Measurements from ENCODE around the gene ENGASE. TPM values are rescaled to one million over a fixed set of nuclear protein-coding genes. Genes with fewer than 3 reads are reported as not detected.
A peak's percentile ranks its signal among the peaks of the same experiment; 100 is the strongest.

Gene ENGASE
- total RNA-seq, 1 experiment from 2014 or later, result 4.3 TPM

DNA sequence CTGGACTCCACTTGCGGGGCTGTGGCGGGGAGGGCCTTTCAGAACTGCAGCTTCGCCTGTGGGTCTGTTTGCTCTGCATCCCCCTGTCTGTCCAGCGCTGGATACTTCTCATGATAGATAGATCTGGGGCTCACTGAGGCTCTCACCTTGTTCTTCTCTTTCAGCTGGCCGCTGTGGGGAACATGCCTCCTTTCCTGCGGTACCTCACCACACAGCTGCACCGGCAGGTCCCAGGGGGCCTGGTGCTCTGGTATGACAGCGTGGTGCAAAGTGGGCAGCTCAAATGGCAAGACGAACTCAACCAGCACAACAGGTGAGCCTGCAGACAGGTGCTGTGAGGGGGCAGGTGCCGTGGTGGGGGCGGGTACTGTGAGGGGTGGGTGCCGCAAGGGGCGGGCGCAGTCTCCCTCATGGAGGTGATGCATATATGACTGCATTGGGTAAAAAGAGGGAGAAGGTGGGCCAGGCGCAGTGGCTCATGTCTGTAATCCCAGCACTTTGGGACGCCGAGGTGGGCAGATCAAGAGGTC is 6.2 kb downstream of the ENGASE start:
- DNase-seq (ENCODE audit: low spot score), result no peak

DNA sequence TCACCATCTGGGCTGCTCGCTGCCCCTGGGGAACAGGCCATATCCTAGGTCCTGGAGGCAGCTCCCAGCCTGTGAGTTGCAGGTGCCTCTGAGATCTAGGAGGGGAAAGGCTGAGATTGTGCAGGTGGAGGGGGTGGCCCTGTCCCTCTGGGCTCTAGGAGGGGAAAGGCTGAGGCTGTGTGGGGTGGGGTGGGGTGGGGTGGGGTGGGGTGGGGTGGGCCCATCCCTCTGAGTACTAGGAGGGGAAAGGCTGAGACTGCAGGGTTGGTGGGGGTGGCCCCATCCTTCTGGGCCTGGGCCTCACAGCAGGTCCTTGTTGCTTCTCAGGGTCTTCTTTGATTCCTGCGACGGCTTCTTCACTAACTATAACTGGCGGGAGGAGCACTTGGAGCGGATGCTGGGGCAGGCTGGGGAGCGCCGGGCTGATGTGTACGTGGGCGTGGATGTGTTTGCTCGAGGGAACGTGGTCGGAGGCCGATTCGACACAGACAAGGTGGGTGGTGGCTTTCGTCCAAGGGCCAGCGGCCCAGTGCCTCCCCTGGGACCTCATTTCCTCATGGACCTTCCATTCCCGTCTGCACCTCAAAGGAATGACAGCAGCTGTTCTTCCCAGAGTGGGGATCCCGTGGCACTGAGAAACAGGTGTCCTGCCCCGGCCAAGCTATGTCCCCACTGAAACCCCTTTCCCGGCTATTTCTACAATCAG is 7.1 kb downstream of the ENGASE start:
- DNase-seq (ENCODE audit: low spot score), result no peak

GRCh38 chr17:79082311-79083190 is 7.9 kb downstream of the ENGASE start:
- no peak for DNase-seq (ENCODE audit: low spot score)

DNA sequence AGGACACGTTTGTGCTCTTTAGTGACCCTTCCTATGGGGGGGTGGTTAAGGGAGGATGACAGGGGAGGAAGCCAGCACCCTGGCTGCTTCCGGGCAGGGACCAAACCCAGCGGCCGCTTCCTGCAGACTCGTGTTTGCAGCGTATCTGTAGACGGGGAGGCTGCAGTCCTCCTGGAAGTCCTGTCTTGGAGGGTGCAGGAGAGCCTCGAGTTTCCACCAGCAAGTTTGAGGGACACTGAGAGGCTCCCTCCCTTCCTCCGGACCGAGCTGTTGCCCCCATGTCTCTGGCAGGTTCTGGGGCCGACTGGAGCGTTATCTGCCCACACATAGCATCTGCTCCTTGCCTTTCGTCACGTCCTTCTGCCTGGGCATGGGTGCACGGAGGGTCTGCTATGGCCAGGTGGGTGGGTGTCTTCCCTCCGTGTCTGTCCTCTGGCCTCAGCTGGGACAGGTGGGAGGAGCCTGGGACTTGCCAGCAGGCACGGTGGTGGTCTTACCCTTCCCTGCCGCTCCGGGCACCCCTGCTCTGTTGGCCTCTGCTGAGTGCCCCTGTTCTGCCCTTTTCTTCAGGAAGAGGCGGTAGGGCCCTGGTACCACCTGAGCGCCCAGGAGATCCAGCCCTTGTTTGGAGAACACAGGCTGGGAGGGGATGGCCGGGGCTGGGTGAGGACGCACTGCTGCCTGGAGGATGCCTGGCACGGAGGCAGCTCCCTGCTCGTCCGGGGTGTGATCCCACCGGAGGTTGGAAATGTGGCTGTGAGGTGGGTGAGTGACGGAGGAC is 8.8 kb downstream of the ENGASE start:
- DNase-seq (ENCODE audit: low spot score), result no peak

- DNase-seq (ENCODE audit: low spot score), result no peak
Measured at GRCh38 chr17:79084291-79085153, 9.9 kb downstream of the ENGASE start.

GRCh38 chr17:79085154-79085920 is 10.7 kb downstream of the ENGASE start:
- no peak for DNase-seq (ENCODE audit: low spot score)

DNA sequence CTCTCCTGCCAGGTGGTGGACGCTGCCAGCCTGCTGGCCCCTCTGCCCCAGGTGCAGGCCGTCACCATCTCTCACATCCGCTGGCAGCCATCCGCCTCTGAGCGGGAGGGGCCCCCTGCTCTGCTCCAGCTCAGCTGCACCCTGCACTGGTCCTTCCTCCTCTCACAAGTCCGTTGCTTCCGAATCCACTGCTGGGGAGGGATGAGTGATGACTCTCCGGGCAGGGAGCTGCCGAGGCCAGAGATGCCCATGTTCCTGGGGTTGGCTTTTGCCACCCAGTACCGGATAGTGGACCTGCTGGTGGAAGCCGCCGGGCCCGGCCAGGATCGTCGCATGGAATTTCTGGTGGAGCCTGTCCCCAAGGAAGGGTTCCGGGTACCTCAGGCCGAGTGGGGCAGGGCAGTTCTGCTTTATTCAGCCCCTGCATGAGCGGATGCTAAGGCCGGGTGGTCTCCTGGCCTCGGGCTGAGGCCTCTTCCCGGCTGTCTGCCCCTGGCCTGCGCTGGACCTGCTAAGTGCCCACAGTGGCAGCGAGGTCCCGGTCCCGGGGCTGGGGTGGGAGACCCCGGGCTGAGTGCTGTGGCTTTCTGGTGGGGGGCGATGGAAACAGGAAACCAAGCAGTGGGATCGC is 11.4 kb downstream of the ENGASE start:
- no peak for DNase-seq (ENCODE audit: low spot score)

DNA sequence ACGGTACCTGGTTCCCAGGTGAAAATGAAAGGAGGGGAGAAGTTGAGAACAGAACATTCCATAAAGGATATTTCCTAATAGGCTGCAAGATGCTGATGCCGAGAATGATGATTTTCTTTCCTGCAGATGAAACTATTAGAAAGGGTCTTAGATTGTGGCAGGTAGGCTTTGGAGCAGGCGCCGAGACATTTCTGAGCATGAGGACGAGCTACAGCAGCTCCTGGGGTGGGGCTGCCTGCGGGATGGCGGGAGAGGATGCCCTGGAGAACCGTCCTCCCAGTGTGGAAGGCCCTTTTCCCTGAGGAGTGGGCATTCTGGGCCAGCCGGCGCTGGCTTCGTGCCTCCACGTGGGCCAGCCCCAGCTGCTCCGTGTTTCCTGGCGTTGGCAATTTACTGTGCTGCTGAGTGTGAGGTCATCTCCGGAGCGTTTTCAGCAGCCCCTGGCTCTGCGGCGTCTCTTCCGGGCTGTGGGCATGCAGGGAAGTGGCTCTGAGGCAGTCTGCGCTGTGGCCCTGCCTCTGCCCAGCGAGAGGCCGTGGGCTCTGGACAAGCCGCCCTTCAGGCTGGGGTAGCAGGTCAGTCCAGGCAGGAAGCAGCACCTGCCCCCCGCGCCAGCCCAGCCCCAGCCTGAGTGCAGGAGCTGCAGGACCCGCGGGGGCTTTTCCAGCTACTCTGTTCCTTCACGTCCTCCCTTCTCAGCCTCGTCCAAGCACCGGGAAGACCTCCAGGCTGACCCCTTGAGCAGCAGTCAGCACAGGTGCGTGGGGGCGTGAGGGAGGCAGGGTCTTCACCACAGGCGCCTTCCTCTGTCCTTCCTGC is 12.2 kb downstream of the ENGASE start:
- DNase-seq (ENCODE audit: low spot score), result no peak

DNA sequence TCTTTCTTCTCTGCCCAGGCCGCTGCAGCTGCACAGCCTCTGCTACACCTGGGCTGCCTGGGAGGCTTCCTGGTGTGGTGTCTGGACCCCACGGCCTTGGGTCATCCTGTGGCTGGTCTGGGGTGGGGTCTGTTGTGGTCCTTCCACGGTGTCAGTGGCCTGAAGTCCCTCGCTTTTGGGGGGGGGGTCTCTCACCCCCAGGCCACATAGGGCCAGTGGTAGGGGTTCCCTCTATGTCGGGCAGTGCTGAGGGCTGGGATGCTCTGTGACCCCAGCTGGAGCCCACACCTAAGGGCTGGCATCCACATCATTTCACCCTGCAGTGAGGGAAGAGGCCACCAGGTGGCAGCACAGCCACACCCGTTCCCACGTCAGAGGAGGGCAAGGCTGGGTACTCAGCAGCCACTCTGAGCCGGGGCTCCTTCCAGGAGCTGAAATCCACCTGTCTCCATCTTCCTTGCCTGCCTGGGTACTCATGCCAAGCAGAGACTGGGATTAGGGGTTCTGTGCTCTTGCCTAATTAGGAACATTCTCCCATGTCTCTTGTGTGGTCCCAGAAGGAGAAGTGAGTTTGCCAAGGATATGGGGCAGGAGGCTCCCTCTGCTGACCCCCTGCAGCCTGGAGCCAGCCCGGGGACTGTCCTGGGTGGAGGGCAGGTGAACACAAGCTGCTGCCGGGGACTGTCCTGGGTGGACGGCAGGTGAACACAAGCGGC is 13.0 kb downstream of the ENGASE start:
- DNase-seq (ENCODE audit: low spot score), result peak; percentile 61

GRCh38 chr17:79088247-79088996 is 13.8 kb downstream of the ENGASE start:
- no peak for DNase-seq (ENCODE audit: low spot score)

- DNase-seq (ENCODE audit: low spot score), result no peak
Measured at GRCh38 chr17:79088997-79089328, 14.3 kb downstream of the ENGASE start.

DNA sequence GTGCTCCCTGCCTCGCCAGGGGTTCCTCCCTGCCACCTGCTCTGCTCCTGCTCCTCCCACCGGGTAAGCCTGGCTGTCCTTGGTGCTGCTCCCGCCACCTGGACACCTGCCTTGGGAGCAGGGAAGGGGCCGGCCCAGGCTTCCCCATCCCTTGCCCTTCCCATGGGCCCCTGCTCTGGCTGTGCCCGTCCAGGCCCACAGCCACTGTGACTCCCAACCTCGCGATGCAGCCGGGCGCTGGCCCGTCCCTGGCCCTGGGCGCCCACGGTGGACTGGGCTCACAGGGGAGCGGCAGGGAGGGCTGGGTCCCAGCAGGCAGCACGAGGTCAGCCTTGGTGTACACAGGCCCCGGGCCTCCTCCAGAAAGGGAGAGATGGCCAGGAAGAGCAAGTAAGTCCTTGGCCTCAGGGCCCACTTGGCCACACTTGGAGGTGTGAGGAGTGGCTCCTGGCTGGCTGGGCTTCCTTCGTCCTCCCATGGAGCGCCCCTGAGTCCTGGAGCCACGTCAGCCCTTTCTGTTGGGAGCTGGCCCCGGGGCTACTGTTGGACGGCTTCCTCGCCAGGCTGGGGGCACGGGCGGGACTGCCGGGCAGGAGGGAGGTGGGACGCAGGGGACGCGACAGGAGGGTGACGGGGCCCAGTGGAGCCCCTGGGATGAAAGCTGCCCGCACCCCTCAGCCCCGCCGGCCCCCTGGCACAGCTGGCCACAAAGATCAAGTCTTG is 15.3 kb downstream of the ENGASE start:
- no peak for DNase-seq (ENCODE audit: low spot score)

DNA sequence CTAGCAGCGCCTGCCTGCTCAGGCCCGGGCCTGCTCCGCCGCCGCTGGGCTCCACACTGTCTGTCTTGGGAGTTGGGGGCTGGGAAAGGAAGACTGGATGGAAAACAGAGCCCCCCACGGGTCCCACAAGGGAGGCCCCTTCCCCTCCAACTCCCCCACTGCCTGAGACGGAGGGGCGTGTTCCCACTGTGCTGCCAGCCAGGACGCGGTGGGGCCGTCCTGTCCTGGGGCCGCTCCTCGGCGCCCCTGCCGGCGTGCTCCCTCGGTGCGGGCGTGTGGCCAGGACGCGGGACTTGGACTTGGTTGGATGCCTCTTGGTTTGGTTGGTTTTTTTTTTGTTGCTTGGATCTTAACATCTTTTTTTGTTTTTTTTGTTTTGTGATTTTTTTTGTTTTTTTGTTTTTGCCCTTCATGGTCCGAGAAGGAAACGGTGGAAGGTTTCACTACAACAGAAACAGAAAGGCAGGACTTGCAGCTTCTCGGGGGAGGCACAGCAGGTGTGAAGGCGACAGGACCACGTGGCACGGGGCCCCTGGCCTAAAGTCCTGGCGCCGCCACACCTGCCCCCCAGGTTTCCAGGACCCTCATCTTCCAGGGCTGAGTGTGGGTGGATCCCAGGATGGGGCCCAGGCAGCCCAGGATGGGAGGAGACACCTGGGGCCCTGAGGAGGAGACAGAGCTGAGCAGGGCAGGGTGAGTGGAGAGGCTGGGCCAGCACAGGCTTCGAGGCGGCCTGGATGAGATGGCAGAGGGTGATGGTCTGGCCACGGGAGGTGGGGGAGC is 16.0 kb downstream of the ENGASE start:
- no peak for DNase-seq (ENCODE audit: low spot score)

DNA sequence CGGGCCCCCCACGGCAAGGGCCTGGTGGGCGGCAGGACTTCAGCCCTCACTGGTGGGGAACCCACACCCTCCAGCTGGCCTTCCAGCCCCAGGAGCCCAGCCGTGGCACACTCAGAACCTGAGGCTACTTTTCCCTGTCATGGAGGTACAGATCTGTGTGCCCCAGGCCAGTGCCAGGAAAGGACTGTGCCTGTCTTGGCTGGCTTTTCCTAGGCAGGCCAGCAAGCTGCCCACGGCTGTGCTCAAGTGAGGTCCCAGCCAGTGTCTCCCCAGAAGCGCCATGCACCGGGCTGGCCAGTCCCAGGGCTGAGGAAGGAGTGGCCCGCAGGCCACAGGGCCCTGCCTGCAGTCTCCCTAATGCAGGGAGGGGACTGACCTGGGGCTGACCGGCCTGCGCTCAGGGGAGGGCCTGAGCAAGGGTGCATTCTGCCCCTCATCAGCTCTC is 16.6 kb downstream of the ENGASE start:
- no peak for DNase-seq (ENCODE audit: low spot score)

DNA sequence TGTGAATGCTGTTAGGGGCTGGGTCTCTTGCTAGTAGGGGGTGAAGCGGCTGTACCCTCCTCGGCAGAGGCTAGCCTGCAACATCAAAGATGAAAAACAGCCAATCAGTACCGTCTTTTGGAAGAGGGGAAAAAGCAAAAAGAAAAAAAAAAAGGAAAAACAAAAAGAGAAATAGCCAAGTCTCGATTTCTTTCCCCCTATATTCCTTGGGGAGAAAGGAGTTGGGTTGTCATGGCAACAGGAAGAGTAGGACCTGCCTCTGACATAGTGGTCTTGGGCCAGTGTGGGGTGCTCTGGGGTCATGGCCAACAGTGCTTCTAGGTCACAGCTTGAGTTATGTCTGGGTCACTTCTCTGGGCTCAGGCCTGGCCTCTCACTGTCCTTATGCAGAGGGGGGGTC is 17.9 kb downstream of the ENGASE start:
- no peak for DNase-seq (ENCODE audit: low spot score)

DNA sequence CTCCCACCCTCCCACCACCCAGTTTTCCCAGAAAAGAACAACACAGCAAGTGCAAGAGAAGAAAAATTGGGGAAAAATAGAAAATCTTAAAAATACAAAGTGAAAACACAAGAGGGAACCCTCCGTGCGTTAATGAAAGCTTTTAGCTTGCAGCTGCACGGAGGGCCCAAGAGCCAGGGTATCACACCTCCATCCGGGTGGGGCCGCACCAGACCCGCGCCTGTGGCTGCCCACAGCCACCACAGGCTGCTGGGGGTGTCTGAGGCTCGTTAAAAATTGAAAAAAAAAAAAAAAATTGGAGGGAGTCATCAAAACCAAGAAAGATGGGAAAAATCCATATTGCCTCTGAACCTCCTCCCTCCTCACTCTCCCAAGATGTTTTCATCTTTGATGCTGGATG is 18.6 kb downstream of the ENGASE start:
- no peak for DNase-seq (ENCODE audit: low spot score)
